Ovary (tissue), 9 donors: ENCODE results near the gene FEM1B. TPM values are rescaled to one million over a fixed set of nuclear protein-coding genes. Genes with fewer than 3 reads are reported as not detected.

Experiments
- DNase-seq, 5 donors: peaks; one replicate each; pipeline ENCODE4 v3.0.0-alpha.2; 2019 to 2020
- H3K27ac ChIP-seq, 2 donors: fragments of 200-600 bp; one replicate each; pipeline versions ENCODE4 v1.5.1 to v1.8.0; 2019 to 2022
- H3K27me3 ChIP-seq: fragments of 200-600 bp; one replicate; pipeline ENCODE4 v1.8.0; 2022
- H3K36me3 ChIP-seq: fragments of 200-600 bp; sonication (generic); one replicate; pipeline ENCODE4 v1.5.1; 2019
- H3K4me1 ChIP-seq: one replicate; pipeline ENCODE4 v1.8.1; 2013; ENCODE audit warnings: mild to moderate bottlenecking, moderate library complexity; ENCODE audit not compliant: insufficient read depth
- H3K4me3 ChIP-seq: fragments of 200-600 bp; sonication (generic); one replicate; pipeline ENCODE4 v1.5.1; 2017
- H3K9me3 ChIP-seq, 2 donors: fragments of 200-600 bp in 1 of 2; sonication (generic) in 1 of 2; one replicate each; pipeline versions ENCODE4 v1.5.1 to v1.8.1; 2013 to 2019; ENCODE audit warnings: mild to moderate bottlenecking in 1 of 2, moderate library complexity in 1 of 2
- CTCF ChIP-seq, 3 donors: fragments of 450-650 bp in 2 of 3; fragments of 200-600 bp in 1 of 3; IDR thresholded peaks; one replicate each; pipeline versions ENCODE4 v1.5.1 to v1.8.0; 2016 to 2022; ENCODE audit warnings: antibody characterized with exemption in 3 of 3, mild to moderate bottlenecking in 1 of 3
- EP300 ChIP-seq: sonication (generic); formaldehyde crosslinking; IDR thresholded peaks from one replicate; pipeline ENCODE4 v1.6.1; 2017; ENCODE audit warnings: antibody characterized with exemption
- POLR2A ChIP-seq: fragments of 450-650 bp; IDR thresholded peaks from one replicate; pipeline ENCODE4 v1.6.1; 2017; ENCODE audit warnings: antibody characterized with exemption, mild to moderate bottlenecking, moderate library complexity
- WGBS, 3 donors: extraction: QIAGEN DNeasy Blood & Tissue Kit in 1 of 3; methylation state at CpG; one replicate each; pipeline versions ENCODE4 v1.1.5 to v1.1.7; 2013 to 2017; 5-methylcytosine and 5-hydroxymethylcytosine counted together
- intact Hi-C, 4 donors: fragments of 100-400 bp; cut with DNase I; formaldehyde crosslinking; loops; one replicate each; pipeline versions ENCODE4 v1.11.0 to v1.15.1; 2022 to 2023
- polyA plus RNA-seq, 2 donors: library from polyadenylated mRNA; stranded (reverse); fragments of 200-250 nt in 1 of 2; fragments of 350-450 nt in 1 of 2; fragmentation: Illumina TruSeq in 1 of 2; extraction: RNeasy Lipid Tissue Mini Kit (QIAGEN cat#74804) in 1 of 2; gene quantifications; one replicate each; pipeline ENCODE4 v1.2.3, GENCODE V29; 2013 to 2014
- total RNA-seq, 7 donors: library from RNA; depleted of rRNA in 2 of 7; stranded (reverse); fragments of >200 nt in 2 of 7; fragmentation: NEBNext Ultra II Directional in 3 of 7; extraction: Animal tissue kit (Norgen Biotek cat#: 25700) in 3 of 7; gene quantifications; one replicate each; pipeline versions ENCODE4 v1.1.0 to v1.2.4, GENCODE V29; 2016 to 2023
- donor health status: DM: no; HTN: no; CAD: no; lungs with moderate emphysema.
- donor health status: DM: no; HTN: no; CAD: no.
- donor health status: Bipolar disorder and iron deficiency.
- donor health status: DM: yes; HTN: yes; CAD: no.
- donor health status: DM: no; HTN: no; CAD: no.
- donor health status: DM: yes; HTN: yes; CAD: no.

Gene FEM1B
- total and polyA plus RNA-seq, 9 donors = 15.8 to 83.2 (median 54.8) TPM

- WGBS, 3 donors = 91 to 95% (median 92%) methylated on average over 14 of the region's 14 CpGs
- no peaks in the 10 kb centered on the region for H3K9me3 ChIP-seq
- H3K36me3 ChIP-seq = no peaks in the 10 kb centered on the region
- no peak for TF ChIP-seq POLR2A
- no peaks in the 10 kb centered on the region for H3K27me3 ChIP-seq
- H3K27ac ChIP-seq = no peak overlapping the region
- no peak overlapping the region for H3K4me3 ChIP-seq
- peaks cover 5% of the 10 kb centered on the region for H3K4me1 ChIP-seq
- DNase-seq = no peak
- intact Hi-C loops = no loop called here
Measured at GRCh38 chr15:68289621-68290352, 12.2 kb downstream of the FEM1B start.

DNA sequence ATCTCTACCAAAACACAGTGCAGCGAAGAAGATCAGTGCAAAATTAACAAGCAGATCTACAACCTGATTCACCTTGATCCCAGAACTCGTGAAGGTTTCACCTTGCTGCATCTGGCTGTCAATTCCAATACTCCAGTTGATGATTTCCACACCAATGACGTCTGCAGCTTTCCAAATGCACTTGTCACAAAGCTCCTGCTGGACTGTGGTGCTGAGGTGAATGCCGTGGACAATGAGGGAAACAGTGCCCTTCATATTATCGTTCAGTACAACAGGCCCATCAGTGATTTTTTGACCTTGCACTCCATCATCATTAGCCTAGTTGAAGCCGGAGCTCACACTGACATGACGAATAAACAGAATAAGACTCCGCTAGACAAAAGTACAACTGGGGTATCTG, 13.2 kb downstream of the FEM1B start:
- no peak overlapping the region for H3K27ac ChIP-seq
- DNase-seq = no peak
- TF ChIP-seq POLR2A = no peak
- TF ChIP-seq CTCF (IDR thresholded peaks at IDR 0.05) = no peak
- H3K36me3 ChIP-seq = no peaks in the 10 kb centered on the region
- H3K4me3 ChIP-seq = no peak overlapping the region
- intact Hi-C loops = no loop called here
- peaks cover 5% of the 10 kb centered on the region for H3K4me1 ChIP-seq
- WGBS, 3 donors = 85 to 90% (median 90%) methylated on average over 8 of the region's 8 CpGs
- no peaks in the 10 kb centered on the region for H3K27me3 ChIP-seq
- H3K9me3 ChIP-seq = no peaks in the 10 kb centered on the region

DNA sequence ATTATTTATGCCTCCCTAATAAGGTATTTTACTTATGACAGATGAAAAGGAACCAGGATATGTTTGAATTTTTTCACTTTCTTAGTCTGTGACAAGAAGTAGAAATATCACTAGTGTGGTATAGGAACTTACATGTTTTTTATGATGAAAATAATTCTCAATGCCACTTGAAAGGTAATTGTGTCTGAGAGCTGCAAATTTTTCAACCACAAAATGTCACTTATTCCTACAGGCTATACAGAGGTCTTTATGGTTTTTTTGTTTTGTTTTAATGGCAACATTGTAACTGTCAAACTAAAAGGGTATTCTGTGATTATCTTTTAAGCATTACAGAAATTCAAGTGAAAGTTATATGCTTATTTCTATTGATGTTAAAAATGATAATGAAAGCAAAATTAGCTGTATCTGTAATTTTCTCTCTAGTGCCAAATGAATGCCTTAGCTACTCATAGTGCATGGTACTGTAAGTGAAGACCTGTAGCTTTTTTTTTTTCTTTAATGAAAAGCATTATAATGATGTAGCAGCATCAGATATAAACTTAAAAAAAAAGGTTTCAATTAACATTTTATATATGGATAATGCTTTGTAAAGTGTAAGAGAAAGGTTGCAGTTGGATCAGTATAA, 14.7 kb downstream of the FEM1B start:
- no peaks in the 10 kb centered on the region for H3K27me3 ChIP-seq
- peaks cover 3% of the 10 kb centered on the region for H3K4me1 ChIP-seq
- intact Hi-C loops = no loop called here
- no peak overlapping the region for H3K4me3 ChIP-seq
- no peaks in the 10 kb centered on the region for H3K9me3 ChIP-seq
- TF ChIP-seq CTCF (IDR thresholded peaks at IDR 0.05) (no peak), POLR2A (no peak), EP300 (no peak)
- no peak overlapping the region for H3K27ac ChIP-seq
- DNase-seq = no peak
- no peaks in the 10 kb centered on the region for H3K36me3 ChIP-seq

GRCh38 chr15:68292967-68293366, 15.4 kb downstream of the FEM1B start:
- DNase-seq = no peak
- H3K4me3 ChIP-seq = no peak overlapping the region
- H3K27me3 ChIP-seq = no peaks in the 10 kb centered on the region
- no peaks in the 10 kb centered on the region for H3K36me3 ChIP-seq
- peaks cover under 1% of the 10 kb centered on the region for H3K4me1 ChIP-seq
- no peaks in the 10 kb centered on the region for H3K9me3 ChIP-seq
- intact Hi-C loops = no loop called here
- TF ChIP-seq POLR2A (no peak), EP300 (no peak), CTCF (IDR thresholded peaks at IDR 0.05) (no peak)
- no peak overlapping the region for H3K27ac ChIP-seq

DNA sequence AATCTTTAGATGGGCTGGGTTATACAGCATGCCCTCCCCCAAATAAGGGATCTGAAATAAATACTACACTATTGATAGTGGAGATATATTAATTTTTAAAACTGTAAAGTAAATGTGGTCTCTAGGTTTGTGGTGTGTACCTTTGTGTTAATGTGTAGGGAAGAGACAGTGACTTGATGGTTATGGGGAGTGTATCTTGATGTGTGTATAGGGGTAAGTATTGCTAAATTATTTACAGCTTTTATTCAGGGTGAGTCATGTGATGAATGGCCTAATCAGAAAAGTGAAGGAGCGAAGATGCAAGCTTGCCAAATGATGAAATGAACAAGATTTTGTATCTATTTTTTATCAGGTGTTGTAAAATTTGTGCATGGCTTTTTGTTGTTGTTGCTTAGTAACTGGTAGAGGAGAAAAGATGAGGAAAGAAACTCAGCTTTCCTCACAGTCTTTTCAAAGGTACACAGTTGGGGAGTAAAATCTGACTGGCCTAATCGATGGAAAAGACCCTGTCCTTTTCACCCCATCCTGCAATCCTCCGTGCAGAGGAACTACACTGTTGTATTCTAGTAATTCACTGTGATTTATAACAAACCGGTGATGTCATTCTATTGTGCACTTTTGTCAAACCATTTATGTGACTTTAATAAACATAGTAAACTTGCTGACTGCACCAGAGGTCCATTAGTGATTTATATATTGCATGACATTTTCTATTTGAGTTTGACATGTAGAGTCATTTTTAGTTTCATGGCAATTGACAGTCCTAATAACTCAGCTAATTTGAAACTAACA, 17.7 kb downstream of the FEM1B start:
- WGBS, 3 donors = 43 to 60% (median 57%) methylated on average over 4 of the region's 4 CpGs
- Histone ChIP-seq H3K9me3 (no peaks in the 10 kb centered on the region), H3K36me3 (no peaks in the 10 kb centered on the region), H3K27ac (no peak overlapping the region), H3K4me3 (no peak overlapping the region), H3K27me3 (no peaks in the 10 kb centered on the region), H3K4me1 (no peaks in the 10 kb centered on the region)
- DNase-seq = no peak
- TF ChIP-seq POLR2A = no peak
- TF ChIP-seq EP300 = no peak
- no peak for TF ChIP-seq CTCF (IDR thresholded peaks at IDR 0.05)
- intact Hi-C loops = no loop called here
